Endothelial cell of umbilical vein (primary cell): ENCODE results near the gene BIN1. TPM values are rescaled to one million over a fixed set of nuclear protein-coding genes. Genes with fewer than 3 reads are reported as not detected.

ENCODE experiments used
- BruUV-seq: library from RNA; stranded (reverse); fragments of 400-500 nt; replicated peaks from 2 replicates; lab custom pipeline; 2021; lab: Mats Ljungman, UMichigan
- CTCF ChIA-PET: fragments of 300-600, 350-600 bp; sonication (Branson Sonifier 250); formaldehyde crosslinking; loops from one replicate; lab custom pipeline; 2021; ENCODE audit warnings: antibody characterized with exemption, inconsistent platforms; lab: Charles Lee
- POLR2A ChIA-PET: fragments of 300-600, 350-600 bp; sonication (Branson Sonifier 250); formaldehyde crosslinking; loops from one replicate; lab custom pipeline; 2021; ENCODE audit warnings: antibody characterized with exemption, inconsistent platforms; lab: Charles Lee
- DNase-seq: peaks from one replicate; pipeline ENCODE4 v3.0.0-alpha.2; 2011; ENCODE audit warnings: low read depth, low spot score
- FAIRE-seq: peaks from 2 replicates; lab custom pipeline; 2011; peaks lifted over from hg19 to GRCh38; lab: Jason Lieb, UNC
- H2AFZ ChIP-seq: 2 replicates; pipeline ENCODE4 v1.6.0; 2012; ENCODE audit warnings: low read depth, low read length, control low read depth, inconsistent platforms
- H3K27ac ChIP-seq: 2 replicates; pipeline ENCODE4 v1.5.1; 2011; ENCODE audit warnings: low read depth, mild to moderate bottlenecking, control low read depth, low read length, moderate library complexity; ENCODE audit not compliant: insufficient read depth
- H3K27me3 ChIP-seq, 2 experiments: 2 replicates each; pipeline versions ENCODE4 v1.6.0 to v1.6.1; 2011; ENCODE audit warnings: low read length in 2 of 2, mixed read lengths in 1 of 2; ENCODE audit not compliant: control insufficient read depth in 2 of 2, insufficient read depth in 2 of 2
- H3K36me3 ChIP-seq, 2 experiments: 2 replicates in 1 of 2; 3 replicates in 1 of 2; pipeline ENCODE4 v1.5.1; 2011; ENCODE audit warnings: low read length in 2 of 2, mild to moderate bottlenecking in 1 of 2, moderate library complexity in 1 of 2; ENCODE audit not compliant: control insufficient read depth in 2 of 2, insufficient read depth in 2 of 2; ENCODE audit errors: extremely low read depth in 1 of 2
- H3K4me1 ChIP-seq: 3 replicates; pipeline ENCODE4 v1.5.1; 2011; ENCODE audit warnings: mild to moderate bottlenecking, low read length; ENCODE audit not compliant: control insufficient read depth, insufficient read depth; ENCODE audit errors: extremely low read depth
- H3K4me2 ChIP-seq: 2 replicates; pipeline ENCODE4 v1.6.1; 2011; ENCODE audit warnings: low read length, control low read depth, mixed read lengths; ENCODE audit not compliant: insufficient read depth
- H3K4me3 ChIP-seq, 3 experiments: fragments of 200-600 bp in 1 of 3; sonication (generic), shearing (Covaris generic) in 1 of 3; replicated peaks in 1 of 3; 2 replicates each; pipeline ENCODE4 v1.5.1; 2011 to 2016; ENCODE audit warnings: control low read depth in 3 of 3, low read length in 3 of 3, mild to moderate bottlenecking in 2 of 3, inconsistent platforms in 1 of 3, low read depth in 1 of 3, moderate library complexity in 1 of 3; ENCODE audit not compliant: insufficient read depth in 1 of 3
- H3K79me2 ChIP-seq: 2 replicates; pipeline ENCODE4 v1.6.0; 2012; ENCODE audit warnings: low read length, inconsistent platforms; ENCODE audit not compliant: control insufficient read depth, insufficient read depth
- H3K9ac ChIP-seq: replicated peaks from 2 replicates; pipeline ENCODE3; 2011; ENCODE audit warnings: low read length, control low read depth; ENCODE audit not compliant: insufficient read depth; ENCODE audit errors: extremely low read depth
- H3K9me1 ChIP-seq: replicated peaks from 3 replicates; pipeline ENCODE4 v1.6.0; 2011; ENCODE audit warnings: mild to moderate bottlenecking, low read length; ENCODE audit not compliant: control insufficient read depth, insufficient read depth; ENCODE audit errors: extremely low read depth
- H3K9me3 ChIP-seq: replicated peaks from 2 replicates; pipeline ENCODE4 v1.5.1; 2012; ENCODE audit warnings: low read length, inconsistent platforms; ENCODE audit not compliant: control insufficient read depth, insufficient read depth
- H4K20me1 ChIP-seq: replicated peaks from 2 replicates; pipeline ENCODE3; 2011; ENCODE audit warnings: mild to moderate bottlenecking, low read length; ENCODE audit not compliant: control insufficient read depth, insufficient read depth; ENCODE audit errors: extremely low read depth
- EZH2 ChIP-seq: IDR thresholded peaks from 2 replicates; pipeline ENCODE4 v1.6.1; 2012; ENCODE audit warnings: borderline replicate concordance, low read depth, mild to moderate bottlenecking, moderate library complexity, low read length, inconsistent platforms; ENCODE audit not compliant: severe bottlenecking
- FOS ChIP-seq: IDR thresholded peaks from 2 replicates; pipeline ENCODE4 v1.6.1; 2011; ENCODE audit warnings: mild to moderate bottlenecking, low read length, moderate library complexity, borderline replicate concordance; ENCODE audit not compliant: insufficient read depth
- GATA2 ChIP-seq: IDR thresholded peaks from 2 replicates; pipeline ENCODE4 v1.7.0; 2011; ENCODE audit warnings: low read depth, mild to moderate bottlenecking, moderate library complexity, mixed read lengths, low read length; ENCODE audit not compliant: insufficient read length, insufficient read depth
- JUN ChIP-seq: IDR thresholded peaks from 2 replicates; pipeline ENCODE4 v1.6.1; 2011; ENCODE audit warnings: borderline replicate concordance, low read depth; ENCODE audit not compliant: insufficient read length, insufficient read depth
- MYC ChIP-seq: IDR thresholded peaks from one replicate; pipeline ENCODE4 v1.6.1; 2011; ENCODE audit warnings: mild to moderate bottlenecking, low read depth, low read length
- POLR2A ChIP-seq: IDR thresholded peaks from 2 replicates; pipeline ENCODE4 v1.6.1; 2012; ENCODE audit warnings: low read depth, mild to moderate bottlenecking, control low read depth, low read length
- POLR2AphosphoS5 ChIP-seq: IDR thresholded peaks from 2 replicates; pipeline ENCODE4 v1.6.1; 2012; ENCODE audit warnings: low read depth, mild to moderate bottlenecking, control low read depth, low read length, moderate library complexity; ENCODE audit not compliant: insufficient read depth
- dilution Hi-C: fragments of 300-500 bp; cut with MboI; formaldehyde crosslinking; loops from one replicate; pipeline ENCODE4 v1.15.0; 2019; ENCODE audit warnings: low sequenced_read_pairs; ENCODE audit not compliant: extremely low pct_ligation_motif_present
- intact Hi-C: fragments of 100-400 bp; cut with micrococcal nuclease; formaldehyde crosslinking; loops from one replicate; pipeline ENCODE4 v1.10.0; 2022
- polyA plus RNA-seq, 4 experiments: library from polyadenylated mRNA; depleted of rRNA in 3 of 4; stranded (reverse) in 3 of 4; unstranded in 1 of 4; fragments of >200 nt; gene quantifications; 2 replicates each; pipeline versions ENCODE4 v1.2.1 to v1.2.3, GENCODE V29; 2011 to 2012; ENCODE audit warnings: missing spikeins in 1 of 4
- total RNA-seq: library from RNA; stranded (reverse); gene quantifications from 2 replicates; pipeline ENCODE4 v1.2.3, GENCODE V29; 2021
- TF ChIP-seq, protein P1 (sequence below), 2 donors: IDR thresholded peaks; 1 replicate in 1 of 2; 2 replicates in 1 of 2; pipeline ENCODE4 v1.5.1; 2011; ENCODE audit warnings: low read length in 2 of 2, mild to moderate bottlenecking in 2 of 2, moderate library complexity in 2 of 2, control low read depth in 1 of 2, inconsistent platforms in 1 of 2, low read depth in 1 of 2; ENCODE audit not compliant: insufficient read depth in 1 of 2; ENCODE audit errors: extremely low read depth in 1 of 2
- TF ChIP-seq, protein P2 (sequence below): IDR thresholded peaks from 2 replicates; pipeline ENCODE4 v1.6.1; 2011; ENCODE audit not compliant: insufficient read depth, insufficient read length

The BIN1 gene
- total and polyA plus RNA-seq, 2 donors (not counting 3 experiments of a cell fraction or from before 2014, with no cell fraction given), result 26.3 to 36.9 TPM

DNA sequence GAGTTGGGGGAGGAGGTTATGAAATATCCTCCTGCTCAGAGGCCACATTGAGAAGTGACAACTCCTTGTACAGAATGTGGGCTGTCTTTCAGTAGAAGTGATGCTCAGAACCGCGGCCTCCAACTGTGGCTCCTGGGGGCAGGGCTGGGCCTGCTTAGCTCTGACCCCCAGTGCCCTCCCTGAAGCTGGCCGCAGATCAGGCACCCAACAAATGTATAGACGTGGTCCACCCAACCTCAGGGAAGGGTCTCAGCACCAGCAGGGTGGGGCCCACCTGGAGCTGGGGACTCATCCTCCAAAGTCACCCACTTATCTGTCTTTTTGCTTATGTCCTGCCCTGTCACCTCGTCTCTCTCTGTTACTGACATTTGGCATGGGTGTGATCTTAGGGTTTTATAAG lies 11.1 kb upstream of the BIN1 start:
- no peaks in the 10 kb centered on the region for H3K79me2 ChIP-seq
- no peak for FAIRE-seq
- intact Hi-C loops (no loop called here), dilution Hi-C loops (no loop called here)
- H3K9me3 ChIP-seq, result no peaks in the 10 kb centered on the region
- no peak overlapping the region for H3K9ac ChIP-seq
- ChIA-PET CTCF (no interaction called here), POLR2A (no interaction called here)
- BruUV-seq, result no TSS peak
- no peak for DNase-seq
- no peak overlapping the region for H3K4me3 ChIP-seq
- H3K9me1 ChIP-seq, result no peaks in the 10 kb centered on the region
- no peaks in the 10 kb centered on the region for H3K36me3 ChIP-seq
- TF ChIP-seq, protein P1, sequence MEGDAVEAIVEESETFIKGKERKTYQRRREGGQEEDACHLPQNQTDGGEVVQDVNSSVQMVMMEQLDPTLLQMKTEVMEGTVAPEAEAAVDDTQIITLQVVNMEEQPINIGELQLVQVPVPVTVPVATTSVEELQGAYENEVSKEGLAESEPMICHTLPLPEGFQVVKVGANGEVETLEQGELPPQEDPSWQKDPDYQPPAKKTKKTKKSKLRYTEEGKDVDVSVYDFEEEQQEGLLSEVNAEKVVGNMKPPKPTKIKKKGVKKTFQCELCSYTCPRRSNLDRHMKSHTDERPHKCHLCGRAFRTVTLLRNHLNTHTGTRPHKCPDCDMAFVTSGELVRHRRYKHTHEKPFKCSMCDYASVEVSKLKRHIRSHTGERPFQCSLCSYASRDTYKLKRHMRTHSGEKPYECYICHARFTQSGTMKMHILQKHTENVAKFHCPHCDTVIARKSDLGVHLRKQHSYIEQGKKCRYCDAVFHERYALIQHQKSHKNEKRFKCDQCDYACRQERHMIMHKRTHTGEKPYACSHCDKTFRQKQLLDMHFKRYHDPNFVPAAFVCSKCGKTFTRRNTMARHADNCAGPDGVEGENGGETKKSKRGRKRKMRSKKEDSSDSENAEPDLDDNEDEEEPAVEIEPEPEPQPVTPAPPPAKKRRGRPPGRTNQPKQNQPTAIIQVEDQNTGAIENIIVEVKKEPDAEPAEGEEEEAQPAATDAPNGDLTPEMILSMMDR (IDR thresholded peaks at IDR 0.05; ENCODE audit: extremely low read depth in 1 of 2, insufficient read depth in 1 of 2, low read depth in 1 of 2, low read length in 2 of 2), result no peak
- TF ChIP-seq, protein P2, sequence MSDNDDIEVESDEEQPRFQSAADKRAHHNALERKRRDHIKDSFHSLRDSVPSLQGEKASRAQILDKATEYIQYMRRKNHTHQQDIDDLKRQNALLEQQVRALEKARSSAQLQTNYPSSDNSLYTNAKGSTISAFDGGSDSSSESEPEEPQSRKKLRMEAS, result no peak
- TF ChIP-seq JUN, result no peak
- peaks cover 8 to 10% of the 10 kb centered on the region in 2 experiments for H3K27me3 ChIP-seq
- no peak overlapping the region for H3K4me2 ChIP-seq
- H4K20me1 ChIP-seq, result no peaks in the 10 kb centered on the region
- no peaks in the 10 kb centered on the region for H3K4me1 ChIP-seq
- H2AFZ ChIP-seq, result no peak overlapping the region
- no peak overlapping the region for H3K27ac ChIP-seq

DNA sequence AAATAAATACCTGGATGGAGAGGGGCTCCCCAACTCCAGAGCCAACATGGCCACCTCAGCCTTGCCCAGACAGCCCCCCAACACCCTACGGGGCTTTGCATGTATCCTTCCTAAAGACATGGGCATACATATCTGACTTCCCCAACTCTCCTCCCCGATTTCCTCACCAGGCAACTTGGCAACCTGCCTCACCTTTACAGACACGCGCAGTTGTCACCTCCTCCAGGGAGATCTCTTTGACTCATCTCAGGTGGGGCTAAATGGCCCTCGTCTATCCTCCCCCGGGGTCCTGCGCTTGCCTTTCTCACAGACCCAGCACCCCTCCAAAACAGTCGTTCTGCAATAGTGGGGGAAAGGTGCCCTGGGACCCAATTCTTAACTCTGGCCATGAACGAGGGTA lies 10.6 kb upstream of the BIN1 start:
- BruUV-seq, result no TSS peak
- no peak for FAIRE-seq
- Histone ChIP-seq H3K27me3 (peaks cover 12 to 14% of the 10 kb centered on the region in 2 experiments), H3K36me3 (no peaks in the 10 kb centered on the region), H3K4me2 (no peak overlapping the region), H3K9me1 (no peaks in the 10 kb centered on the region), H2AFZ (no peak overlapping the region), H4K20me1 (no peaks in the 10 kb centered on the region), H3K4me1 (no peaks in the 10 kb centered on the region), H3K79me2 (no peaks in the 10 kb centered on the region), H3K9ac (no peak overlapping the region), H3K27ac (no peak overlapping the region), H3K9me3 (no peaks in the 10 kb centered on the region), H3K4me3 (no peak overlapping the region)
- ChIA-PET POLR2A (no interaction called here), CTCF (interaction anchor here (1.4 kb wide), 1 partner anchor 50 kb away, joined by 3 read pairs; no protein-coding TSS in a partner anchor)
- no peak for DNase-seq
- intact Hi-C loops (no loop called here), dilution Hi-C loops (no loop called here)
- no peak for TF ChIP-seq MYC
- TF ChIP-seq, protein P1 (IDR thresholded peaks at IDR 0.05; ENCODE audit: extremely low read depth in 1 of 2, insufficient read depth in 1 of 2, low read depth in 1 of 2, low read length in 2 of 2), result no peak
- TF ChIP-seq, protein P2, result no peak
- TF ChIP-seq GATA2, result no peak
- TF ChIP-seq JUN, result no peak
- TF ChIP-seq POLR2AphosphoS5, result no peak
- TF ChIP-seq EZH2, result no peak
- no peak for TF ChIP-seq POLR2A
- no peak for TF ChIP-seq FOS
